ENCODE data around the gene UBE3C.

UBE3C gene

GRCh38 chr7:157168571-157168970 lies 29.8 kb downstream of the UBE3C start:
- no peak for TF ChIP-seq CTCF (IDR thresholded peaks at IDR 0.05; ENCODE audit: low read depth, low read length)
- no peak for DNase-seq (ENCODE audit: low read depth in 2 of 2)
- H3K4me3 ChIP-seq (replicated peaks in 1 of 2; ENCODE audit: low read depth in 2 of 2, low read length in 2 of 2), result no peak overlapping the region

- peak in 1 of 2 donors; percentile 18 for DNase-seq (ENCODE audit: low read depth in 2 of 2)
- TF ChIP-seq CTCF (IDR thresholded peaks at IDR 0.05; ENCODE audit: low read depth, low read length), result no peak
- H3K4me3 ChIP-seq (replicated peaks in 1 of 2; ENCODE audit: low read depth in 2 of 2, low read length in 2 of 2), result no peak overlapping the region
Measured at GRCh38 chr7:157176771-157177170, 38.0 kb downstream of the UBE3C start.

DNA sequence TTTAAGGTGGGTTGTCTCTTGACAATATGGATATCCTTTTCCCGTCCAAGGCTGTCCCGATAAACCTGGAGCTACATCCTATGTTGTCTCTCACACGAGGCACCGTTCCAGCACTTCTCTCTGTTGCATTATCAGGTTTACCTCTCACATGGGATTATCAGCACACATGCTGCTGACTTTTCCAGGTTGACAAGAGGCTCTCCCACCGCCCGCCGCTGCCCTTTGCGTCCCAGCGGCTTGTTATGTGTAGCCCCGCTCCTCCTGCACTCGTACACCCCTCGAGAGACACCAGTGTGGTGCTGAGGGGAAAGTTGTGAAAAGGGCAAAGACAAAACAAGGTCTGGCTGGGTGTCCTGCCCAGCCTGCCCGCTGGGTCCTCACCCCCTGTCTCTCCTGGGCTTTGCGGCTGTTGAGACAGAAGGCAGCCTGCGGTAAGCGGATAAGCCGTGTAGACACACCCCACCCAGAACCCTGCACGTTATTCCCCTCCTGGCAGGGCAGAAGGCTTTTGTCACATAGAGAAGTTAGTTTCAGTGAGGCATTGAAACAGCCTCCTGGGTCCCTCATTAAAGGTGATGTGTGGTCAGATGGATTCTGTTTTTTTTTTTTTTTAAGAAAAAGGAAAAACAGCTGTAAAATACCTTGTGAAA lies 38.7 kb downstream of the UBE3C start:
- no peak overlapping the region for H3K4me3 ChIP-seq (replicated peaks in 1 of 2; ENCODE audit: low read depth in 2 of 2, low read length in 2 of 2)
- DNase-seq (ENCODE audit: low read depth in 2 of 2), result no peak
- no peak for TF ChIP-seq CTCF (IDR thresholded peaks at IDR 0.05; ENCODE audit: low read depth, low read length)

- H3K4me3 ChIP-seq (replicated peaks in 1 of 2; ENCODE audit: low read depth in 2 of 2, low read length in 2 of 2), result no peak overlapping the region
- DNase-seq (ENCODE audit: low read depth in 2 of 2), result no peak
- no peak for TF ChIP-seq CTCF (IDR thresholded peaks at IDR 0.05; ENCODE audit: low read depth, low read length)
Measured at GRCh38 chr7:157177983-157178381, 39.3 kb downstream of the UBE3C start.

DNA sequence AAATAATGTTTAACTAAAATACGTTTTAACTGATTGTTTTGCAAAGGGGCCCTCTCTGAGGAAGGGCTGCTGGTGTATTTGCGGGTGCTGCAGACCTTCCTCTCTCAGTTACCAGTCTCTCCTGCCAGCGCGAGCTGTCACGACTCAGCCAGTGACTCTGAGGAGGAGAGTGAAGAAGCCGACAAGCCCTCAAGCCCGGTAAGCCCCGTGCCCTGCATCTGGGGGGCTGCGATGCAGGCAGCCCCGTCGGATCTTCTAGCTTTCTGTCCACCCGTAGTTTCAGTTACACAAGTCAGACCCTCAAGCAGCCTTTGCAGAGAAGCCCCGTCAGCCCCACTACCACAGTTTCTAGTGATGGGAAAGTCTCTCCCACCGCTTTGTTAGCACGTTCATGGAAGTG lies 45.1 kb downstream of the UBE3C start:
- no peak for TF ChIP-seq CTCF (IDR thresholded peaks at IDR 0.05; ENCODE audit: low read depth, low read length)
- no peak overlapping the region for H3K4me3 ChIP-seq (replicated peaks in 1 of 2; ENCODE audit: low read depth in 2 of 2, low read length in 2 of 2)
- no peak for DNase-seq (ENCODE audit: low read depth in 2 of 2)

DNA sequence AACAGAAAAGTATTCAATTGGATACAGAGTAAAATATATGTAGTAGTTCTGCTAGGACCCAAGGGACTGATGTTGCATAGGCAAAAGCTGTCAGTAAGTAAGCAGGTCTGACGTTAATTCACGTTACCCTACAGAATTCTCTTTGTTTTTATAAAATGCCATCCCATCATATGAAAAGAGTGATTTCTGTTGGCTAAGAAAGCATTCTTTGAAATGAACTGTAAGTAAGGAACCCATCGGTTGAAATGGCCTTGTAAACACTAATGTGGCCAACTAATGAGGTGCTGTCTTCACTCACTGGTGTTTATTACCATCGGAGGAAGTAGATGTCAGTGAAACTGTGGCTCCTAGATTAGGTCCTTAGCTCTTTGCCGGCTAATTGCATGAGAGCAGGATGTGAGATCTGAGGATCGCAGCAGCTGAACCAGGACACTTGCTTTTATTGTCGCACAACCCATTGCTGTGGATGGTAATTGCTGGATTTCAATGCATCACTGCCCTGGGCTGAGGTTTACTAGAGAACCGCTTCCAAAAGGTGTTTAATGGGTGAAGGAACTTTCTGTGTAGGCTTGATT lies 49.5 kb downstream of the UBE3C start:
- H3K4me3 ChIP-seq (replicated peaks in 1 of 2; ENCODE audit: low read depth in 2 of 2, low read length in 2 of 2), result no peak overlapping the region
- DNase-seq (ENCODE audit: low read depth in 2 of 2), result no peak
- no peak for TF ChIP-seq CTCF (IDR thresholded peaks at IDR 0.05; ENCODE audit: low read depth, low read length)

DNA sequence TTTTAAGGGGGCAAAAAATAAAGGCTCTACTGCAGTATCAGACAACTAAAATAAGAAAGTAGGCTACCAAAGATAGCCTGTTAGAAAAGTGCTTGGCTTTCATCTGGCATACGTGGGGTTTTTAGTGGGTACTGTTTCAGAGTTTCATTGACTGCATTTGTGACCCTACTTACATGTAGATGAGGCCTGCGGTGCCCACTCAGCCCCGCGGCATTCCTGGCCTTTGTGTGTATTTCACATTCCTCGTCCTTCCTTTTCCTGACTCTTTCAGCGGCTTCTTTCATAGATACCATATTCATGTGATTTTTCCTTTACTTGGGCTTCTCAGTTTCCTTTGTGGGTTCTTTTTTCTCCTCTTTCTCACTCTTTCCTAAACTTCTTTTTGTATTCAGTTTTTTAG lies 50.7 kb downstream of the UBE3C start:
- TF ChIP-seq CTCF (IDR thresholded peaks at IDR 0.05; ENCODE audit: low read depth, low read length), result no peak
- no peak for DNase-seq (ENCODE audit: low read depth in 2 of 2)
- no peak overlapping the region for H3K4me3 ChIP-seq (replicated peaks in 1 of 2; ENCODE audit: low read depth in 2 of 2, low read length in 2 of 2)

Data from cardiac fibroblast (primary cell).